Stomach (tissue), 9 donors: ENCODE data around the gene ZNF335. TPM values are rescaled to one million over a fixed set of nuclear protein-coding genes. Genes with fewer than 3 reads are reported as not detected.

Source experiments
- DNase-seq, 2 donors: peaks; one replicate each; pipeline versions ENCODE4 v3.0.0 to v3.0.0-alpha.2; 2013 to 2019
- H3K27ac ChIP-seq, 5 donors: fragments of 200-600 bp in 4 of 5; sonication (generic) in 4 of 5; one replicate each; pipeline ENCODE4 v1.5.1; 2013 to 2019; ENCODE audit warnings: mild to moderate bottlenecking in 1 of 5, moderate library complexity in 1 of 5
- H3K27me3 ChIP-seq, 3 donors: fragments of 200-600 bp; sonication (generic); one replicate each; pipeline ENCODE4 v1.5.1; 2017 to 2019; ENCODE audit warnings: mixed run types in 1 of 3
- H3K36me3 ChIP-seq, 4 donors: fragments of 200-600 bp; sonication (generic); 1 replicate in 3 of 4; 2 replicates in 1 of 4; pipeline ENCODE4 v1.5.1; 2016 to 2019
- H3K4me1 ChIP-seq, 4 donors: fragments of 200-600 bp; sonication (generic); one replicate each; pipeline ENCODE4 v1.5.1; 2016 to 2019
- H3K4me3 ChIP-seq, 4 donors: fragments of 200-600 bp; sonication (generic) in 3 of 4; one replicate each; pipeline ENCODE4 v1.5.1; 2016 to 2019; ENCODE audit warnings: mild to moderate bottlenecking in 1 of 4
- H3K9me3 ChIP-seq, 4 donors: fragments of 200-600 bp; sonication (generic); one replicate each; pipeline ENCODE4 v1.5.1; 2016 to 2019
- CTCF ChIP-seq, 7 experiments: fragments of 450-650 bp in 4 of 7; fragments of 200-600 bp in 3 of 7; sonication (generic) in 3 of 7; IDR thresholded peaks; one replicate each; pipeline ENCODE4 v1.5.1; 2016 to 2019; ENCODE audit warnings: antibody characterized with exemption in 7 of 7, control low read depth in 2 of 7, mild to moderate bottlenecking in 1 of 7
- EP300 ChIP-seq: sonication (generic); formaldehyde crosslinking; IDR thresholded peaks from one replicate; pipeline ENCODE4 v1.6.1; 2017; ENCODE audit warnings: antibody characterized with exemption
- POLR2A ChIP-seq, 4 donors: fragments of 450-650 bp; IDR thresholded peaks; one replicate each; pipeline ENCODE4 v1.6.1; 2016; ENCODE audit warnings: antibody characterized with exemption in 4 of 4, control low read depth in 2 of 4, mild to moderate bottlenecking in 1 of 4, moderate library complexity in 1 of 4
- POLR2AphosphoS5 ChIP-seq, 3 donors: sonication (generic); formaldehyde crosslinking; IDR thresholded peaks; one replicate each; pipeline ENCODE4 v1.6.1; 2016; ENCODE audit warnings: antibody characterized with exemption in 3 of 3
- WGBS, 5 donors: extraction: QIAGEN DNeasy Blood & Tissue Kit in 3 of 5; methylation state at CpG; one replicate each; pipeline versions ENCODE4 v1.1.5 to v1.1.7; 2013 to 2018; 5-methylcytosine and 5-hydroxymethylcytosine counted together
- intact Hi-C: fragments of 100-400 bp; cut with DNase I; formaldehyde crosslinking; loops from one replicate; pipeline ENCODE4 v1.15.1; 2023; ENCODE audit warnings: low total_unique reads
- polyA plus RNA-seq, 3 donors: library from polyadenylated mRNA; stranded (reverse); fragments of 200-250 nt; gene quantifications; one replicate each; pipeline ENCODE4 v1.2.3, GENCODE V29; 2013
- total RNA-seq, 5 donors: library from RNA; depleted of rRNA; stranded (reverse); fragments of >200 nt; gene quantifications; one replicate each; pipeline versions ENCODE4 v1.1.0 to v1.2.3, GENCODE V29; 2014 to 2016
- donor health status: healthy with polysubstance abuse.
- donor health status: Bipolar disorder and iron deficiency.
- donor health status: healthy.

ZNF335 gene
- total and polyA plus RNA-seq, 8 donors = 7.2 to 72.3 (median 18.0) TPM

DNA sequence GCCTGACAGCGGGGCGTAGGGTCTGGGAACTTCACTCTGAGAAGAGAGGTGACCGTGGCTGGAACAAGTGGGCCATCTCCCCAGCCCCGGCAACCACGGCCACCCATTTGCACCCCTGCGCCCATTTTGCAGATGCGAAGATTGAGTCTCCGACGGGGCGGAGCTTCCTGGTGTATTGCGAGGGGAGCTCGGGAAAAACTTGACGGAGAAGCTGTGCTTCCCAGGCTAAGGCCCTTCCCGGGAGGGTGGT, 653 bp downstream of the ZNF335 start:
- H3K9me3 ChIP-seq = no peaks in the 10 kb centered on the region
- DNase-seq = no peak
- H3K36me3 ChIP-seq = peaks cover 30 to 34% (median 33%) of the 10 kb centered on the region in 4 donors
- H3K27ac ChIP-seq = peak overlapping the region; percentile 99 to 100 (median 99)
- H3K4me1 ChIP-seq = peaks cover 13 to 40% (median 31%) of the 10 kb centered on the region in 4 donors
- intact Hi-C loops = no loop called here
- H3K27me3 ChIP-seq = no peaks in the 10 kb centered on the region
- peak overlapping the region; percentile 77 to 96 (median 83) for H3K4me3 ChIP-seq
- no peak for TF ChIP-seq POLR2AphosphoS5 (IDR thresholded peaks at IDR 0.05)
- no peak for TF ChIP-seq CTCF (IDR thresholded peaks at IDR 0.05)
- TF ChIP-seq POLR2A (IDR thresholded peaks at IDR 0.05) = no peak
- TF ChIP-seq EP300 = no peak
- WGBS, 5 donors = 0 to 4% (median 2%) methylated on average over 4 to 14 of the region's 14 CpGs

DNA sequence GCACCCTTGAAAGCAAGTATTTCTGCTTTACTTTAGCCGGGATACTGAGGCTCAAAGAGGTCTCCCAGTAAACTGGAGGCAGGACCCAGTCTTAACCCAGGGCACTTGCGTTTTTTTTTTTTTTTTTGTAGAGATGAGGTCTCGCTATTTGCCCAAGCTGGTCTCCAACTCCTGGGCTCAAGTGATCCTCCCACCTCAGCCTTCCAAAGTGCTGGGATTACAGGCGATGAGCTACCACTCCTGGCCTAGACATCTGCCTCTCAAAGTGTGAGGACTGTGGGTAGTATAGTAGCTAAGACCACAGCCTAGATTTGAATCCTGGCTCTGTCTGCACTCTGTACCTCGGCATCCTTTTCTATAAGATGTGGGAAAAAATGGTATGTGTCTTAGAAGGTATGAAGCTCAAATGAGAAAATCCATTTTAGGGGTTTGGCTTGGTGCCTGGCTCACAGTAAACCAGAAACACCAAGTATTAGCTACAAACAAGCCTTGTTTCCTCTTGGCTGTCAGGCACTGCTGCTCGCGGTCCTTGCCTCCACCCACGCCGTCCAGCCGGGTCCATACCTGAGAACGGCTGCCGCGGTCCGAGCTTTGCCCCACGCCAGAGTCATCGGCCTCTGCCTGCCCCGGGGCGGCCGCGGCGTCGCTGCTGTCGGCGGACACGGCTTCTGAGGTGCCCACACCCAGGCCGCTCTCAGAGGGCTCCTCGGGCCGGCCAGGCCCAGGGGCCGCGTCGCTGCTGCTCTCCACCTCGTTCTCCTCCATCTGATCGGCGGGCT, 1.2 kb downstream of the ZNF335 start:
- Histone ChIP-seq H3K9me3 (no peaks in the 10 kb centered on the region), H3K4me3 (peak overlapping the region; percentile 77 to 96 (median 83)), H3K36me3 (peaks cover 33 to 39% (median 38%) of the 10 kb centered on the region in 4 donors), H3K27ac (peak overlapping the region; percentile 99 to 100 (median 99)), H3K27me3 (no peaks in the 10 kb centered on the region), H3K4me1 (peaks cover 13 to 40% (median 31%) of the 10 kb centered on the region in 4 donors)
- intact Hi-C loops = no loop called here
- WGBS, 5 donors = 4 to 7% (median 5%) methylated on average over 18 to 34 of the region's 34 CpGs
- peak; percentile 30 to 62 for DNase-seq
- TF ChIP-seq CTCF (IDR thresholded peaks at IDR 0.05) (no peak), POLR2AphosphoS5 (IDR thresholded peaks at IDR 0.05) (no peak), EP300 (no peak), POLR2A (IDR thresholded peaks at IDR 0.05) (no peak)

DNA sequence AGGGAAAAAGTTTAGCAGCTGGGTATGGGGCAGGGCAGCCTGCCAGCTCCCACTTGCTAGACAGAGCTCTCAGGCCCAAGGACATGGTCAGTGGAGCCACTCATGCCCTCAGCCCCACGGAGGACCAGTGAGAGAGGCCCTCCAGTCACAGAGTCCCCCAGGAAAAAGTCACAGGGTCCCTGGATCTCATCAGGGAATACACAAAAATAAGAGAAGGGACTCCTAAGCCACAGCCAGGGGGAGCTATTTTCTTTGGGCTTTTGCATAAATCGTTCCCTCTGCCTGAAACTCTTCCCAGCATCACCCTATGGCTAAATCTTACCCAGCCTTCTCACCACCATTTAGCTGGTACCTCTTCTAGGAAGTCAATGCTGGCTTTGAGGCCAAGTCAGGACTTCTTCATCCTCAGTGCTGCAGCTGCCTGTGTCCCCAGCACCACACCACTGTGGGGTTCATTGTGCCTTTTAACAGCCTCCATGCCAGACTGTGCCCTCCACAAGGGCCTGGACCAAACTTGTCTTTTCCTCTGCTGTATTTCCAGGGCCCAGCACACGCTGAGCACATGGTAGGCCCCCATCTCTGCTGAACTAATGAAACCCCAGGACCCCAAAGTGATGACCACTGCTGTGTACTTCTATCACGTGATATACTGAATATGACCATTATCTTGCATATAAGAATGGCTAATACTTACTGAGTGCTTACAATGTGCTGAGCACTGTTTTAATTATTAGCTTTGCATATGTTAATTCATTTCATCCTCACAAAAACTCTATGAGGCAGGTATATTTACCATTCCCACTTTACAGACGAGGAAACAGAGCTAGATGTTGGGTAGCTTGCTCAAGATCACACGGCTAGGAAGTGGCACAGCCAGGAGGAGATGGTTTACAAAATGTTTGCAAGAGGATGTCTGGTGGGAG, 2.0 kb downstream of the ZNF335 start:
- peak in 1 of 2 donors; percentile 75 for DNase-seq
- TF ChIP-seq EP300 (no peak), CTCF (IDR thresholded peaks at IDR 0.05) (peak in 5 of 7 experiments; percentile 15 to 59 (median 49))
- Histone ChIP-seq H3K9me3 (no peaks in the 10 kb centered on the region), H3K36me3 (peaks cover 42 to 47% (median 46%) of the 10 kb centered on the region in 4 donors), H3K4me3 (peak overlapping the region; percentile 77 to 96 (median 83)), H3K27me3 (no peaks in the 10 kb centered on the region), H3K4me1 (peaks cover 13 to 40% (median 31%) of the 10 kb centered on the region in 4 donors), H3K27ac (peak overlapping the region; percentile 16 to 100 (median 99))
- intact Hi-C loops = loop anchor here (10.0 kb wide), 1 partner anchor 155 kb away; the partner anchor contains the start of gene UBE2C
- 35 to 42% (median 39%) methylated on average over 6 of the region's 6 CpGs for WGBS, 5 donors
